Measurements from ENCODE around the gene MEAK7.
"Not testable (repeated sequence)": the region's sequence is repeated elsewhere in the genome, so short reads cannot be mapped to it uniquely, and the experiment has no call there.

The MEAK7 gene

GRCh38 chr16:84524941-84525581 lies 20.6 kb upstream of the MEAK7 start:
- not testable (repeated sequence) for H3K4me2 ChIP-seq (ENCODE audit: low read length); H3K4me3 ChIP-seq (ENCODE audit: low read length); H3K23ac ChIP-seq (ENCODE audit: low read length); H2BK120ac ChIP-seq (ENCODE audit: low read depth, low read length); H3K79me1 ChIP-seq (ENCODE audit: low read length); H3K4me1 ChIP-seq (ENCODE audit: control insufficient read depth, low read depth, low read length); H3K4ac ChIP-seq (ENCODE audit: low read depth, low read length); H3K79me2 ChIP-seq (ENCODE audit: control insufficient read depth, insufficient read depth, low read length); H2BK15ac ChIP-seq (replicated peaks; ENCODE audit: low read depth); H2AK5ac ChIP-seq (ENCODE audit: low read length); H3K27ac ChIP-seq (ENCODE audit: low read depth, low read length); H3K27me3 ChIP-seq (ENCODE audit: insufficient read depth, low read length, poor library complexity); DNase-seq; H4K8ac ChIP-seq (ENCODE audit: low read depth, low read length); H3K9ac ChIP-seq (ENCODE audit: low read length); H2BK5ac ChIP-seq (ENCODE audit: low read length); H4K5ac ChIP-seq (ENCODE audit: low read length); H3K18ac ChIP-seq (ENCODE audit: low read length); H3K36me3 ChIP-seq (ENCODE audit: control insufficient read depth, insufficient read depth, low read length)
- no CpG with 5 or more reads among the region's 21 CpGs for WGBS (ENCODE audit: extremely low coverage, insufficient coverage, low lambda C conversion rate)
- peak overlapping the region; percentile 75 for H3K56ac ChIP-seq (ENCODE audit: low read length)

- no peak overlapping the region for H3K4me3 ChIP-seq (ENCODE audit: low read length)
- no CpG with 5 or more reads among the region's 14 CpGs for WGBS (ENCODE audit: extremely low coverage, insufficient coverage, low lambda C conversion rate)
- no peak overlapping the region for H2BK5ac ChIP-seq (ENCODE audit: low read length)
- no peaks in the 10 kb centered on the region for H3K4me1 ChIP-seq (ENCODE audit: control insufficient read depth, low read depth, low read length)
- no peaks in the 10 kb centered on the region for H3K27me3 ChIP-seq (ENCODE audit: insufficient read depth, low read length, poor library complexity)
- no peaks in the 10 kb centered on the region for H3K79me1 ChIP-seq (ENCODE audit: low read length)
- no peaks in the 10 kb centered on the region for H3K36me3 ChIP-seq (ENCODE audit: control insufficient read depth, insufficient read depth, low read length)
- H4K8ac ChIP-seq (ENCODE audit: low read depth, low read length), result no peak overlapping the region
- no peak overlapping the region for H3K4me2 ChIP-seq (ENCODE audit: low read length)
- H3K18ac ChIP-seq (ENCODE audit: low read length), result no peak overlapping the region
- H3K27ac ChIP-seq (ENCODE audit: low read depth, low read length), result no peak overlapping the region
- H2BK120ac ChIP-seq (ENCODE audit: low read depth, low read length), result no peak overlapping the region
- no peaks in the 10 kb centered on the region for H3K79me2 ChIP-seq (ENCODE audit: control insufficient read depth, insufficient read depth, low read length)
- no peak overlapping the region for H3K4ac ChIP-seq (ENCODE audit: low read depth, low read length)
- H3K9ac ChIP-seq (ENCODE audit: low read length), result no peak overlapping the region
- DNase-seq, result no peak
- H2BK15ac ChIP-seq (replicated peaks; ENCODE audit: low read depth), result no peak overlapping the region
- H2AK5ac ChIP-seq (ENCODE audit: low read length), result no peak overlapping the region
- H3K56ac ChIP-seq (ENCODE audit: low read length), result no peak overlapping the region
- no peak overlapping the region for H3K23ac ChIP-seq (ENCODE audit: low read length)
- no peak overlapping the region for H4K5ac ChIP-seq (ENCODE audit: low read length)
Measured at GRCh38 chr16:84524346-84524920, 20.0 kb upstream of the MEAK7 start.

GRCh38 chr16:84521497-84521770 lies 17.0 kb upstream of the MEAK7 start:
- no peak for DNase-seq
- Histone ChIP-seq H3K18ac (ENCODE audit: low read length) (no peak overlapping the region), H2AK5ac (ENCODE audit: low read length) (no peak overlapping the region), H3K4me1 (ENCODE audit: control insufficient read depth, low read depth, low read length) (no peaks in the 10 kb centered on the region), H3K79me2 (ENCODE audit: control insufficient read depth, insufficient read depth, low read length) (no peaks in the 10 kb centered on the region), H3K36me3 (ENCODE audit: control insufficient read depth, insufficient read depth, low read length) (no peaks in the 10 kb centered on the region), H3K4ac (ENCODE audit: low read depth, low read length) (no peak overlapping the region), H3K4me3 (ENCODE audit: low read length) (no peak overlapping the region), H3K23ac (ENCODE audit: low read length) (no peak overlapping the region), H3K9ac (ENCODE audit: low read length) (no peak overlapping the region), H2BK5ac (ENCODE audit: low read length) (no peak overlapping the region), H3K27me3 (ENCODE audit: insufficient read depth, low read length, poor library complexity) (no peaks in the 10 kb centered on the region), H2BK15ac (replicated peaks; ENCODE audit: low read depth) (no peak overlapping the region), H3K56ac (ENCODE audit: low read length) (no peak overlapping the region), H3K79me1 (ENCODE audit: low read length) (no peaks in the 10 kb centered on the region), H4K5ac (ENCODE audit: low read length) (no peak overlapping the region), H3K27ac (ENCODE audit: low read depth, low read length) (no peak overlapping the region), H4K8ac (ENCODE audit: low read depth, low read length) (no peak overlapping the region), H2BK120ac (ENCODE audit: low read depth, low read length) (no peak overlapping the region), H3K4me2 (ENCODE audit: low read length) (no peak overlapping the region)
- WGBS (ENCODE audit: extremely low coverage, insufficient coverage, low lambda C conversion rate), result no CpG with 5 or more reads among the region's 4 CpGs

GRCh38 chr16:84520725-84521496 lies 16.5 kb upstream of the MEAK7 start:
- no peak overlapping the region for H3K18ac ChIP-seq (ENCODE audit: low read length)
- H2BK5ac ChIP-seq (ENCODE audit: low read length), result no peak overlapping the region
- no peak overlapping the region for H3K4me3 ChIP-seq (ENCODE audit: low read length)
- H2BK15ac ChIP-seq (replicated peaks; ENCODE audit: low read depth), result no peak overlapping the region
- no peaks in the 10 kb centered on the region for H3K79me1 ChIP-seq (ENCODE audit: low read length)
- H2AK5ac ChIP-seq (ENCODE audit: low read length), result no peak overlapping the region
- H4K8ac ChIP-seq (ENCODE audit: low read depth, low read length), result no peak overlapping the region
- no peak overlapping the region for H2BK120ac ChIP-seq (ENCODE audit: low read depth, low read length)
- no peak overlapping the region for H4K5ac ChIP-seq (ENCODE audit: low read length)
- no CpG with 5 or more reads among the region's 17 CpGs for WGBS (ENCODE audit: extremely low coverage, insufficient coverage, low lambda C conversion rate)
- H3K27me3 ChIP-seq (ENCODE audit: insufficient read depth, low read length, poor library complexity), result no peaks in the 10 kb centered on the region
- no peak overlapping the region for H3K23ac ChIP-seq (ENCODE audit: low read length)
- no peak overlapping the region for H3K56ac ChIP-seq (ENCODE audit: low read length)
- no peak overlapping the region for H3K27ac ChIP-seq (ENCODE audit: low read depth, low read length)
- no peak overlapping the region for H3K9ac ChIP-seq (ENCODE audit: low read length)
- no peaks in the 10 kb centered on the region for H3K36me3 ChIP-seq (ENCODE audit: control insufficient read depth, insufficient read depth, low read length)
- H3K4me1 ChIP-seq (ENCODE audit: control insufficient read depth, low read depth, low read length), result no peaks in the 10 kb centered on the region
- no peaks in the 10 kb centered on the region for H3K79me2 ChIP-seq (ENCODE audit: control insufficient read depth, insufficient read depth, low read length)
- no peak overlapping the region for H3K4ac ChIP-seq (ENCODE audit: low read depth, low read length)
- DNase-seq, result no peak
- H3K4me2 ChIP-seq (ENCODE audit: low read length), result no peak overlapping the region

GRCh38 chr16:84519855-84520254 lies 15.4 kb upstream of the MEAK7 start:
- Histone ChIP-seq H2BK5ac (ENCODE audit: low read length) (no peak overlapping the region), H3K4me3 (ENCODE audit: low read length) (no peak overlapping the region), H2BK120ac (ENCODE audit: low read depth, low read length) (no peak overlapping the region), H2AK5ac (ENCODE audit: low read length) (no peak overlapping the region), H3K79me2 (ENCODE audit: control insufficient read depth, insufficient read depth, low read length) (no peaks in the 10 kb centered on the region), H3K56ac (ENCODE audit: low read length) (no peak overlapping the region), H3K9ac (ENCODE audit: low read length) (no peak overlapping the region), H3K4ac (ENCODE audit: low read depth, low read length) (no peak overlapping the region), H3K36me3 (ENCODE audit: control insufficient read depth, insufficient read depth, low read length) (no peaks in the 10 kb centered on the region), H3K23ac (ENCODE audit: low read length) (no peak overlapping the region), H2BK15ac (replicated peaks; ENCODE audit: low read depth) (no peak overlapping the region), H3K18ac (ENCODE audit: low read length) (no peak overlapping the region), H3K27ac (ENCODE audit: low read depth, low read length) (no peak overlapping the region), H3K4me2 (ENCODE audit: low read length) (no peak overlapping the region), H3K27me3 (ENCODE audit: insufficient read depth, low read length, poor library complexity) (no peaks in the 10 kb centered on the region), H3K4me1 (ENCODE audit: control insufficient read depth, low read depth, low read length) (no peaks in the 10 kb centered on the region), H4K8ac (ENCODE audit: low read depth, low read length) (no peak overlapping the region), H4K5ac (ENCODE audit: low read length) (no peak overlapping the region), H3K79me1 (ENCODE audit: low read length) (no peaks in the 10 kb centered on the region)
- no CpG with 5 or more reads among the region's 11 CpGs for WGBS (ENCODE audit: extremely low coverage, insufficient coverage, low lambda C conversion rate)
- no peak for DNase-seq
